K562 (cell line): ENCODE results near the gene RPE. TPM values are rescaled to one million over a fixed set of nuclear protein-coding genes. Genes with fewer than 3 reads are reported as not detected.

Experiments
- CHD4 ChIP-seq: fragments of 200-600 bp; sonication (generic); IDR thresholded peaks from 3 replicates; pipeline ENCODE4 v1.6.1; 2012; ENCODE audit warnings: low read depth, mild to moderate bottlenecking, mixed read lengths, low read length, inconsistent platforms; ENCODE audit not compliant: insufficient read depth, insufficient replicate concordance, poor library complexity, severe bottlenecking
- CREB1 ChIP-seq, 2 experiments: sonication (generic) in 1 of 2; formaldehyde crosslinking in 1 of 2; IDR thresholded peaks; 2 replicates each; pipeline versions ENCODE4 v1.6.1 to v1.8.0; 2012 to 2022; ENCODE audit warnings: inconsistent platforms in 1 of 2, mild to moderate bottlenecking in 1 of 2, missing genetic modification reagents in 1 of 2, moderate library complexity in 1 of 2
- E4F1 ChIP-seq: fragments of 250-450 bp; sonication (Bioruptor Pico); IDR thresholded peaks from 2 replicates; pipeline ENCODE4 v1.5.0; 2021; ENCODE audit warnings: mild to moderate bottlenecking, borderline replicate concordance
- ETV1 ChIP-seq: fragments of 450-650 bp; conservative IDR thresholded peaks from 2 replicates; pipeline ENCODE4 v1.6.1; 2016; ENCODE audit warnings: missing genetic modification characterization, control low read depth, low read depth, missing compliant biosample characterization
- FOXA3 ChIP-seq, 2 experiments: fragments of 450-650 bp in 1 of 2; sonication (generic) in 1 of 2; formaldehyde crosslinking; IDR thresholded peaks in 1 of 2; conservative IDR thresholded peaks in 1 of 2; 2 replicates each; pipeline versions ENCODE4 v1.4.0 to v1.8.0; 2020 to 2022; ENCODE audit warnings: mild to moderate bottlenecking in 2 of 2, missing genetic modification reagents in 1 of 2
- ILF3 ChIP-seq: fragments of 450-650 bp; IDR thresholded peaks from 2 replicates; pipeline ENCODE4 v1.6.1; 2018; ENCODE audit warnings: antibody characterized with exemption, mild to moderate bottlenecking, moderate library complexity, borderline replicate concordance
- JUNB ChIP-seq: fragments of 450-650 bp; formaldehyde crosslinking; conservative IDR thresholded peaks from 2 replicates; pipeline ENCODE4 v1.4.0; 2020; ENCODE audit warnings: mild to moderate bottlenecking
- MTA3 ChIP-seq: fragments of 450-650 bp; formaldehyde crosslinking; IDR thresholded peaks from 2 replicates; pipeline ENCODE4 v1.6.1; 2017; ENCODE audit warnings: mild to moderate bottlenecking, borderline replicate concordance
- MTF1 ChIP-seq: fragments of 250-450 bp; sonication (Bioruptor Pico); IDR thresholded peaks from 2 replicates; pipeline ENCODE4 v1.9.0; 2021; ENCODE audit warnings: moderate library complexity, mild to moderate bottlenecking, inconsistent platforms, borderline replicate concordance
- NEUROD1 ChIP-seq: fragments of 150-350 bp; IDR thresholded peaks from 2 replicates; pipeline ENCODE4 v1.6.1; 2014; ENCODE audit warnings: borderline replicate concordance, low read length, low read depth; ENCODE audit not compliant: partially characterized antibody
- NFE2 ChIP-seq: IDR thresholded peaks from 2 replicates; pipeline ENCODE4 v1.6.1; 2014; ENCODE audit warnings: antibody characterized with exemption, low read depth
- POLR2B ChIP-seq: fragments of 450-650 bp; IDR thresholded peaks from 2 replicates; pipeline ENCODE4 v1.6.1; 2018; ENCODE audit warnings: low read depth; ENCODE audit not compliant: partially characterized antibody
- RBM14 ChIP-seq: fragments of 200-400 bp; formaldehyde crosslinking; IDR thresholded peaks from 2 replicates; pipeline ENCODE4 v1.6.1; 2018; ENCODE audit warnings: low read depth, mild to moderate bottlenecking, low read length, moderate library complexity, borderline replicate concordance; ENCODE audit not compliant: insufficient read depth
- RCOR1 ChIP-seq, 2 experiments: IDR thresholded peaks; 2 replicates each; pipeline ENCODE4 v1.6.1; 2012; ENCODE audit warnings: low read depth in 2 of 2, low read length in 2 of 2, borderline replicate concordance in 1 of 2, improper control_type of control experiment in 1 of 2
- RFX5 ChIP-seq: IDR thresholded peaks from 2 replicates; pipeline ENCODE4 v1.6.1; 2011; ENCODE audit warnings: low read depth, mild to moderate bottlenecking, improper control_type of control experiment, low read length
- SUPT5H ChIP-seq: fragments of 450-650 bp; IDR thresholded peaks from 2 replicates; pipeline ENCODE4 v1.6.1; 2016
- TAF7 ChIP-seq: fragments of 450-650 bp; IDR thresholded peaks from 2 replicates; pipeline ENCODE4 v1.6.1; 2016; ENCODE audit warnings: missing genetic modification characterization, missing compliant biosample characterization
- ZNF146 ChIP-seq: IDR thresholded peaks from one replicate; pipeline ENCODE4 v1.6.1; 2018; ENCODE audit warnings: missing compliant biosample characterization; ENCODE audit not compliant: unreplicated experiment
- ZNF507 ChIP-seq: conservative IDR thresholded peaks from 2 replicates; pipeline ENCODE4 v1.6.1; 2017; ENCODE audit warnings: missing genetic modification characterization, missing compliant biosample characterization
- ZNF589 ChIP-seq: fragments of 200-800 bp; sonication (Bioruptor generic); IDR thresholded peaks from 2 replicates; pipeline ENCODE4 v1.6.1; 2016; ENCODE audit warnings: low read depth, missing genetic modification characterization, missing compliant biosample characterization
- polyA plus RNA-seq, 8 experiments: library from polyadenylated mRNA; depleted of rRNA in 4 of 8; stranded (reverse) in 5 of 8; unstranded in 3 of 8; fragments of >200 nt; fragmentation: Nextera tagmentation in 2 of 8; fragmentation: Illumina TruSeq in 1 of 8; extraction: Ambion mirVana in 2 of 8; extraction: Trizol in 1 of 8; gene quantifications; 2 replicates each; pipeline versions ENCODE4 v1.2.1 to v1.2.3, GENCODE V29; 2011 to 2014; ENCODE audit warnings: inconsistent platforms in 1 of 8, missing spikeins in 1 of 8
- total RNA-seq, 7 experiments: library from RNA; depleted of rRNA in 6 of 7; stranded (reverse); fragments of >200 nt in 6 of 7; fragmentation: Illumina TruSeq in 2 of 7; extraction: Trizol in 2 of 7; gene quantifications; 2 replicates each; pipeline versions ENCODE4 v1.2.1 to v1.2.3, GENCODE V29; 2011 to 2021; ENCODE audit warnings: low replicate concordance in 1 of 7
- TF ChIP-seq, protein P1 (sequence below): sonication (generic); formaldehyde crosslinking; IDR thresholded peaks from 2 replicates; pipeline ENCODE4 v1.8.1; 2022; ENCODE audit warnings: missing genetic modification reagents
- TF ChIP-seq, protein P2 (sequence below): IDR thresholded peaks from 2 replicates; pipeline ENCODE4 v1.6.1; 2012; ENCODE audit warnings: low read depth, low read length, improper control_type of control experiment, borderline replicate concordance

Gene RPE
- total and polyA plus RNA-seq, 9 of the 15 experiments (the other 6 are each of a cell fraction or from before 2014, with no cell fraction given), result 33.5 to 65.3 (median 50.4) TPM

DNA sequence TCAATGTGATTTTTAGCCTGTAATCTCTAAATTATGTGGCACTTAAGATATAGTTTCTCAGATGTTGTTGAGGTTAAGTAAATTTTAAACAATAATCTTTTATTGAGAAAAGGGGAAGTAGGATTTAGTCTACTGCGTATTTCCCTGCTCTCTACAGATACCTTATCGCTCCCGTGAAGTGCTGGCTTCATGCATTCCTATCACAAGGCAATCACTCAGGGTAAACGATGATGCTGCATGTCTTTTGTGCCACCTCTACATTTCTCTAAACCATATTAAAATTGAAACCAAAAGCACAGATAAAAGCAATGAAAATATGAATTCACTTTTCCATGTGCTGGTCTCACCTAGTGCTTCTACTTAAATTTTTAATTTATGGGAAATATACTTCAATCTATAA lies 14.4 kb upstream of the RPE start (continued):
- TF ChIP-seq ZNF507 (tag), result no peak
- no peak for TF ChIP-seq TAF7
- TF ChIP-seq, protein P1, sequence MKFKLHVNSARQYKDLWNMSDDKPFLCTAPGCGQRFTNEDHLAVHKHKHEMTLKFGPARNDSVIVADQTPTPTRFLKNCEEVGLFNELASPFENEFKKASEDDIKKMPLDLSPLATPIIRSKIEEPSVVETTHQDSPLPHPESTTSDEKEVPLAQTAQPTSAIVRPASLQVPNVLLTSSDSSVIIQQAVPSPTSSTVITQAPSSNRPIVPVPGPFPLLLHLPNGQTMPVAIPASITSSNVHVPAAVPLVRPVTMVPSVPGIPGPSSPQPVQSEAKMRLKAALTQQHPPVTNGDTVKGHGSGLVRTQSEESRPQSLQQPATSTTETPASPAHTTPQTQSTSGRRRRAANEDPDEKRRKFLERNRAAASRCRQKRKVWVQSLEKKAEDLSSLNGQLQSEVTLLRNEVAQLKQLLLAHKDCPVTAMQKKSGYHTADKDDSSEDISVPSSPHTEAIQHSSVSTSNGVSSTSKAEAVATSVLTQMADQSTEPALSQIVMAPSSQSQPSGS (CRISPR knock-in tag), result no peak
- no peak for TF ChIP-seq RFX5
- TF ChIP-seq RCOR1 (IDR thresholded peaks at IDR 0.05; ENCODE audit: borderline replicate concordance in 1 of 2, low read depth in 2 of 2, low read length in 2 of 2), result peak in 1 of 2 experiments; percentile 87; a peak in 3 of 4 replicates
- TF ChIP-seq FOXA3 (CRISPR knock-in tag; conservative IDR thresholded peaks at IDR 0.05 in 1 of 2, IDR thresholded peaks at IDR 0.05 in 1 of 2), result peak in 1 of 2 experiments; percentile 34; a peak in 1 of 4 replicates
- TF ChIP-seq NEUROD1, result no peak
- TF ChIP-seq, protein P2, sequence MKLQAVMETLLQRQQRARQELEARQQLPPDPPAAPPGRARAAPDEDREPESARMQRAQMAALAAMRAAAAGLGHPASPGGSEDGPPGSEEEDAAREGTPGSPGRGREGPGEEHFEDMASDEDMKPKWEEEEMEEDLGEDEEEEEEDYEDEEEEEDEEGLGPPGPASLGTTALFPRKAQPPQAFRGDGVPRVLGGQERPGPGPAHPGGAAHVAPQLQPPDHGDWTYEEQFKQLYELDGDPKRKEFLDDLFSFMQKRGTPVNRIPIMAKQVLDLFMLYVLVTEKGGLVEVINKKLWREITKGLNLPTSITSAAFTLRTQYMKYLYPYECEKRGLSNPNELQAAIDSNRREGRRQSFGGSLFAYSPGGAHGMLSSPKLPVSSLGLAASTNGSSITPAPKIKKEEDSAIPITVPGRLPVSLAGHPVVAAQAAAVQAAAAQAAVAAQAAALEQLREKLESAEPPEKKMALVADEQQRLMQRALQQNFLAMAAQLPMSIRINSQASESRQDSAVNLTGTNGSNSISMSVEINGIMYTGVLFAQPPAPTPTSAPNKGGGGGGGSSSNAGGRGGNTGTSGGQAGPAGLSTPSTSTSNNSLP, result no peak
- peak; percentile 85 for TF ChIP-seq NFE2
- no peak for TF ChIP-seq CHD4
- no peak for TF ChIP-seq POLR2B
- no peak for TF ChIP-seq CREB1 (IDR thresholded peaks at IDR 0.05)
- no peak for TF ChIP-seq CREB1 (CRISPR knock-in tag; IDR thresholded peaks at IDR 0.05)
- TF ChIP-seq E4F1 (CRISPR knock-in tag), result no peak
- no peak for TF ChIP-seq MTF1 (CRISPR knock-in tag)
- TF ChIP-seq JUNB (CRISPR knock-in tag), result no peak
- TF ChIP-seq ZNF589 (CRISPR knock-in tag), result no peak
- no peak for TF ChIP-seq ETV1 (tag)
- TF ChIP-seq MTA3, result no peak
- TF ChIP-seq ILF3, result no peak
- no peak for TF ChIP-seq SUPT5H
- TF ChIP-seq RBM14, result no peak
- no peak for TF ChIP-seq ZNF146 (CRISPR knock-in tag)
